NCI-H1417 treated with DMSO at 0.1 percent for 48 hours (cell line): ENCODE data around the gene CXCL1.

Experiments
- DNase-seq: peaks from one replicate; lab custom pipeline; 2025; lab: John Stamatoyannopoulos, UW

Gene CXCL1

GRCh38 chr4:73918058-73918457 lies 48.9 kb downstream of the CXCL1 start:
- DNase-seq: no peak

GRCh38 chr4:73919691-73920090 lies 50.5 kb downstream of the CXCL1 start:
- DNase-seq: no peak
